ENCODE data around the gene ARMH1.
A peak's percentile ranks its signal among the peaks of the same experiment; 100 is the strongest.

ARMH1 gene

GRCh38 chr1:44634606-44635189, 39.8 kb upstream of the ARMH1 start:
- peaks cover 74% of the 10 kb centered on the region for H3K36me3 ChIP-seq (ENCODE audit: insufficient read depth, low read length)
- no peak overlapping the region for H3K27ac ChIP-seq (ENCODE audit: low read length)
- H3K4me1 ChIP-seq (ENCODE audit: insufficient read depth, low read length): peaks cover 39% of the 10 kb centered on the region
- peaks cover 39% of the 10 kb centered on the region for H4K20me1 ChIP-seq (ENCODE audit: insufficient read depth, low read length)
- TF ChIP-seq CTCF (IDR thresholded peaks at IDR 0.05; ENCODE audit: borderline replicate concordance, extremely low read depth, low read length, poor library complexity, severe bottlenecking) (no peak), EZH2 (IDR thresholded peaks at IDR 0.05; ENCODE audit: borderline replicate concordance, low read depth, low read length, severe bottlenecking) (no peak)
- peaks cover 43% of the 10 kb centered on the region for H3K79me2 ChIP-seq (ENCODE audit: insufficient read depth, low read length)
- H3K4me3 ChIP-seq (ENCODE audit: low read depth in 1 of 2, low read length in 2 of 2): no peak overlapping the region
- H3K4me2 ChIP-seq (ENCODE audit: insufficient read depth, low read length): peak overlapping the region; percentile 72; the same call in 1 of the 2 replicates
- no peaks in the 10 kb centered on the region for H3K27me3 ChIP-seq (ENCODE audit: insufficient read depth, low read length, poor library complexity)
- H2AFZ ChIP-seq (ENCODE audit: low read depth, low read length): no peak overlapping the region
- DNase-seq (no peak), ATAC-seq (ENCODE audit: insufficient read depth, low read depth) (no peak)
- no peak overlapping the region for H3K9ac ChIP-seq (ENCODE audit: low read depth, low read length)
- no peaks in the 10 kb centered on the region for H3K9me3 ChIP-seq (ENCODE audit: insufficient read depth, low read length, severe bottlenecking)

GRCh38 chr1:44635439-44635838, 39.1 kb upstream of the ARMH1 start:
- DNase-seq: no peak
- Histone ChIP-seq H3K27me3 (ENCODE audit: insufficient read depth, low read length, poor library complexity) (no peaks in the 10 kb centered on the region), H4K20me1 (ENCODE audit: insufficient read depth, low read length) (peaks cover 39% of the 10 kb centered on the region), H3K36me3 (ENCODE audit: insufficient read depth, low read length) (peaks cover 80% of the 10 kb centered on the region), H2AFZ (ENCODE audit: low read depth, low read length) (no peak overlapping the region), H3K4me2 (ENCODE audit: insufficient read depth, low read length) (no peak overlapping the region), H3K79me2 (ENCODE audit: insufficient read depth, low read length) (peaks cover 43% of the 10 kb centered on the region), H3K4me3 (ENCODE audit: low read depth in 1 of 2, low read length in 2 of 2) (no peak overlapping the region), H3K9me3 (ENCODE audit: insufficient read depth, low read length, severe bottlenecking) (no peaks in the 10 kb centered on the region), H3K4me1 (ENCODE audit: insufficient read depth, low read length) (peaks cover 39% of the 10 kb centered on the region), H3K27ac (ENCODE audit: low read length) (no peak overlapping the region), H3K9ac (ENCODE audit: low read depth, low read length) (no peak overlapping the region)
- no peak for TF ChIP-seq EZH2 (IDR thresholded peaks at IDR 0.05; ENCODE audit: borderline replicate concordance, low read depth, low read length, severe bottlenecking)
- ATAC-seq (ENCODE audit: insufficient read depth, low read depth): no peak

GRCh38 chr1:44636083-44636687, 38.3 kb upstream of the ARMH1 start:
- H3K27ac ChIP-seq (ENCODE audit: low read length): no peak overlapping the region
- ATAC-seq (ENCODE audit: insufficient read depth, low read depth): no peak
- TF ChIP-seq EZH2 (IDR thresholded peaks at IDR 0.05; ENCODE audit: borderline replicate concordance, low read depth, low read length, severe bottlenecking) (no peak), CTCF (IDR thresholded peaks at IDR 0.05; ENCODE audit: borderline replicate concordance, extremely low read depth, low read length, poor library complexity, severe bottlenecking) (no peak)

More at GRCh38 chr1:44636083-44636687, 38.3 kb upstream of the ARMH1 start:
- Histone ChIP-seq H4K20me1 (ENCODE audit: insufficient read depth, low read length) (peaks cover 39% of the 10 kb centered on the region), H3K9me3 (ENCODE audit: insufficient read depth, low read length, severe bottlenecking) (no peaks in the 10 kb centered on the region), H3K27me3 (ENCODE audit: insufficient read depth, low read length, poor library complexity) (no peaks in the 10 kb centered on the region), H3K4me3 (ENCODE audit: low read depth in 1 of 2, low read length in 2 of 2) (no peak overlapping the region), H3K36me3 (ENCODE audit: insufficient read depth, low read length) (peaks cover 88% of the 10 kb centered on the region), H3K79me2 (ENCODE audit: insufficient read depth, low read length) (peaks cover 46% of the 10 kb centered on the region), H2AFZ (ENCODE audit: low read depth, low read length) (no peak overlapping the region), H3K9ac (ENCODE audit: low read depth, low read length) (no peak overlapping the region), H3K4me1 (ENCODE audit: insufficient read depth, low read length) (peaks cover 33% of the 10 kb centered on the region), H3K4me2 (ENCODE audit: insufficient read depth, low read length) (0 out of 2 replicates have a peak overlapping the region, but pooled peaks have one; percentile 7)
- DNase-seq: no peak

Data from DND-41 (cell line).